GM21737 (cell line): ENCODE measurements around the gene CTPS2.
"Not testable (repeated sequence)": the region's sequence is repeated elsewhere in the genome, so short reads cannot be mapped to it uniquely, and the experiment has no call there.

Experiments used
- ATAC-seq: cut with Tn5 transposase; IDR thresholded peaks from one replicate; pipeline ENCODE4 v1.9.1; 2021; ENCODE audit warnings: mild to moderate bottlenecking, moderate library complexity; ENCODE audit not compliant: unreplicated experiment

Gene CTPS2

GRCh38 chrX:16610121-16610621 is 102.3 kb downstream of the CTPS2 start:
- no peak for ATAC-seq

- ATAC-seq: no peak
These were observed 106.2 kb downstream of the CTPS2 start for GRCh38 chrX:16606142-16606720.

GRCh38 chrX:16604337-16604736 is 108.1 kb downstream of the CTPS2 start:
- no peak for ATAC-seq

GRCh38 chrX:16603822-16604221 is 108.6 kb downstream of the CTPS2 start:
- no peak for ATAC-seq

GRCh38 chrX:16603235-16603634 is 109.2 kb downstream of the CTPS2 start:
- ATAC-seq: not testable (repeated sequence)

GRCh38 chrX:16601885-16602284 is 110.6 kb downstream of the CTPS2 start:
- ATAC-seq: no peak

GRCh38 chrX:16594490-16594889 is 118.0 kb downstream of the CTPS2 start:
- no peak for ATAC-seq

- ATAC-seq: no peak
These were observed 118.7 kb downstream of the CTPS2 start for GRCh38 chrX:16593801-16594200.

GRCh38 chrX:16592194-16592770 is 120.2 kb downstream of the CTPS2 start:
- no peak for ATAC-seq

- no peak for ATAC-seq
These were observed 122.6 kb downstream of the CTPS2 start for GRCh38 chrX:16589826-16590225.

- ATAC-seq: no peak
These were observed 123.3 kb downstream of the CTPS2 start for GRCh38 chrX:16589211-16589610.

GRCh38 chrX:16588266-16588665 is 124.2 kb downstream of the CTPS2 start:
- no peak for ATAC-seq

- no peak for ATAC-seq
These were observed 124.6 kb downstream of the CTPS2 start for GRCh38 chrX:16587836-16588235.

GRCh38 chrX:16586377-16587112 is 125.9 kb downstream of the CTPS2 start:
- no peak for ATAC-seq

- ATAC-seq: no peak
These were observed 126.7 kb downstream of the CTPS2 start for GRCh38 chrX:16585486-16586376.

GRCh38 chrX:16580004-16580797 is 132.3 kb downstream of the CTPS2 start:
- not testable (repeated sequence) for ATAC-seq

- no peak for ATAC-seq
These were observed 133.0 kb downstream of the CTPS2 start for GRCh38 chrX:16579517-16579916.

GRCh38 chrX:16578218-16578617 is 134.3 kb downstream of the CTPS2 start:
- ATAC-seq: no peak

- ATAC-seq: no peak
These were observed 134.9 kb downstream of the CTPS2 start for GRCh38 chrX:16577483-16578029.

GRCh38 chrX:16575388-16575787 is 137.1 kb downstream of the CTPS2 start:
- ATAC-seq: not testable (repeated sequence)
